ENCODE data around the gene TTC39B. TPM values are rescaled to one million over a fixed set of nuclear protein-coding genes. Genes with fewer than 3 reads are reported as not detected.

TTC39B gene
- total RNA-seq, 1 donor from 2014 or later, result 2.7 TPM

DNA sequence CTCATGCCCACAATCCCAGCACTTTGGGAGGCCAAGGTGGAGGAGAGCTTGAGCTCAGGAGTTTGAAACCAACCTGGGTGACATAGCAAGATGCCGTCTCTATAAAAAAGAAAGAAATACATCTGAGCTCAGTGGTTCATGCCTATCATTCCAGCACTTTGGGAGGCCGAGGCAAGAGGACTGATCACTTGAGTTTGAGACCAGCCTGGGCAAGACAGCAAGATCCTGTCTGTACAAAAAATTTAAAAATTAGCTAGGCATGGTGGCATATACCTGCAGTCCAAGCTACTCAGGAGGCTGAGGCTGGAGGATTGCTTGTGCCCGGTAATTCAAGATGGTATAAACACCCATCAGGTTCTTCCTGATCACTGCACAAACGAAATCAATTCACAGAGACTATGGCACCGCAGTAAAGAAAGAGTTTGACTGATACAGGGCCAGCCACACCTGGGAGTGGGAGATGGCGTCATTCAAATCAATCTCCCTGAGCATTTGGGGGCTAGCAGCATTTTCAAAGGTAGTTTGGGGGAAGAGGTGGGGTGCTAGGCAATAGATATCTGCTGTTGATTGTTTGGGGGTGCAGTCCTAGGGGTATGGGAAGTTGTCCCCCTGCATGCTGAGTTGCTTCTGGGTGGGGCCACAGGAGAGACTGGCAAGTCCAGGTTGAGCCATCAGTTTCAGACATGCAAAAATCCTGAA, 169.2 kb downstream of the TTC39B start:
- no peaks in the 10 kb centered on the region for H3K36me3 ChIP-seq
- intact Hi-C loops (cut with DNase I), result loop anchor here (10.0 kb wide), 1 partner anchor 323 kb away; no protein-coding TSS in a partner anchor
- no peak overlapping the region for H3K27ac ChIP-seq
- no peak for DNase-seq (ENCODE audit: low spot score in 2 of 2)
- peaks cover 0 to 8% of the 10 kb centered on the region in 2 donors for H3K4me1 ChIP-seq
- H3K9me3 ChIP-seq, result no peaks in the 10 kb centered on the region
- H3K4me3 ChIP-seq, result no peak overlapping the region
- no peaks in the 10 kb centered on the region for H3K27me3 ChIP-seq
- TF ChIP-seq, protein P1, sequence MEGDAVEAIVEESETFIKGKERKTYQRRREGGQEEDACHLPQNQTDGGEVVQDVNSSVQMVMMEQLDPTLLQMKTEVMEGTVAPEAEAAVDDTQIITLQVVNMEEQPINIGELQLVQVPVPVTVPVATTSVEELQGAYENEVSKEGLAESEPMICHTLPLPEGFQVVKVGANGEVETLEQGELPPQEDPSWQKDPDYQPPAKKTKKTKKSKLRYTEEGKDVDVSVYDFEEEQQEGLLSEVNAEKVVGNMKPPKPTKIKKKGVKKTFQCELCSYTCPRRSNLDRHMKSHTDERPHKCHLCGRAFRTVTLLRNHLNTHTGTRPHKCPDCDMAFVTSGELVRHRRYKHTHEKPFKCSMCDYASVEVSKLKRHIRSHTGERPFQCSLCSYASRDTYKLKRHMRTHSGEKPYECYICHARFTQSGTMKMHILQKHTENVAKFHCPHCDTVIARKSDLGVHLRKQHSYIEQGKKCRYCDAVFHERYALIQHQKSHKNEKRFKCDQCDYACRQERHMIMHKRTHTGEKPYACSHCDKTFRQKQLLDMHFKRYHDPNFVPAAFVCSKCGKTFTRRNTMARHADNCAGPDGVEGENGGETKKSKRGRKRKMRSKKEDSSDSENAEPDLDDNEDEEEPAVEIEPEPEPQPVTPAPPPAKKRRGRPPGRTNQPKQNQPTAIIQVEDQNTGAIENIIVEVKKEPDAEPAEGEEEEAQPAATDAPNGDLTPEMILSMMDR (IDR thresholded peaks at IDR 0.05), result no peak

DNA sequence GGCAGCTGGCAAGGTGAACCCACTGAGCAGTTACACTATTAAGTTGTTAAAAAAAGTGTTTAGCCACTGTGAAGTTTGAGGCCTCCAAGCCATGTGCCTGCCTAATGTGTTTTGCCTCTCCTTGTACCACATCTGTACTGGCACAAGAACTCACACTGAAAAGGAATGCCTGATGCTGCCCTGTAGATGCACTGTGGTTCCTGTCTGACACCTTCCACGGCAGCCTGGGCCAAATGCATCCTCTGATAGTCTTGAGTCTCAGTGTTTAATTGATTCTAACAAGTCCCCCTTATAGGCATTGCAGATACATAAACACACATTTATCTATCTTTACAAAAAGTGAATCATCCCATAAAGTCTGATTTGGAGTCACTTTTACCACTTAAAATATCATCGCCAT, 169.9 kb downstream of the TTC39B start:
- Histone ChIP-seq H3K36me3 (no peaks in the 10 kb centered on the region), H3K9me3 (no peaks in the 10 kb centered on the region), H3K27ac (no peak overlapping the region), H3K4me1 (peaks cover 0 to 8% of the 10 kb centered on the region in 2 donors), H3K27me3 (no peaks in the 10 kb centered on the region), H3K4me3 (no peak overlapping the region)
- no peak for DNase-seq (ENCODE audit: low spot score in 2 of 2)
- TF ChIP-seq, protein P1 (IDR thresholded peaks at IDR 0.05), result no peak
- intact Hi-C loops (cut with DNase I), result loop anchor here (10.0 kb wide), 1 partner anchor 322 kb away; no protein-coding TSS in a partner anchor

DNA sequence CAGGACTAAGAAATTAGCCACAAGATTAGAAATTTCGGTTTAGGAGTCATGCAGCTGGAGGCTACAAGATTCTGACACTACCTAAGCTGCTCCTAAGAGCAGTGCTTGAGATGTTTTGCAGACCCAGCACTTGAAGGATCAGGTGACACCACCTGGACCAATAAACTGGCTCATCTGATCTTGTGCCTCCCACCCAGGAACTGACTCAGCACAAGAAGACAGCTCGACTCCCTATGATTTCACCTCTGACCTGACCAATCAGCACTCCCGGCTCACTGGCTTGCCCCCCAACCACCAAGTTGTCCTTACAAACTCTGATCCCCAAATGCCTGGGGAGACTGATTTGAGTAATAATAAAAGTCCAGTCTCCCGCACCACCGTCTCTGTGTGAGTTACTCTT, 170.4 kb downstream of the TTC39B start:
- no peaks in the 10 kb centered on the region for H3K36me3 ChIP-seq
- TF ChIP-seq, protein P1 (IDR thresholded peaks at IDR 0.05), result no peak
- intact Hi-C loops (cut with DNase I), result loop anchor here (10.0 kb wide), 1 partner anchor 322 kb away; no protein-coding TSS in a partner anchor
- DNase-seq (ENCODE audit: low spot score in 2 of 2), result no peak
- no peaks in the 10 kb centered on the region for H3K27me3 ChIP-seq
- no peak overlapping the region for H3K27ac ChIP-seq
- H3K4me1 ChIP-seq, result peaks cover 0 to 8% of the 10 kb centered on the region in 2 donors
- no peaks in the 10 kb centered on the region for H3K9me3 ChIP-seq
- no peak overlapping the region for H3K4me3 ChIP-seq

DNA sequence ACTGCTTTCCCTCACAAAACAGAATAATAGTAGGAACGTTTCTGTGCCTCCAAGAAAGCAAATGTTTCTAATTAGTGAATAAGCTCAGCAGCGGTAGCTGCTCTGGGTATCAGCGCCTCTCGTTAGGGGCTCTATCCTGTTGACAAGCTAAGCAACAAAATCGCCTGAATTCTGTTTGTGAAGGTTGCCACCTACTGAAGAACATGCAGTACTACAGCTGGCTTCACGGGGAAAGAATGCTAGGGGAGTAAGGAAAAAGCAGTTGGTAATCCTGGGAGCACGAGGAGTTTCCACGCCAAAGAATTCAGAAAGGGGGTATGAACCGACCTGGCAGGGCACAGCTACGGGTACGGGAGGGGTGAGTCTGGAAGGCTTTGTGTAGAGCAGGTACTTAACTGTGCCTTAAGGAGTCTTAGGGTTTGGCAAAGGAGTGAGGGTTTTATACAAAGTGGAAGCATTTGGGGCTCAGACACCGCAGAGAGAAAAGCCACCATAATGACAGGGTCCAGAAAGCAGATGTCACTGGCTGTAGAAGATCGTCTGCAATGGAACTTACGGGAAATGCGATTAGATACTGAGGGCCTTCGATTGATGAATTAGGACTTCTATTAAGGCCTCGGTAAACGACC, 171.7 kb downstream of the TTC39B start:
- Histone ChIP-seq H3K4me1 (peaks cover 0 to 8% of the 10 kb centered on the region in 2 donors), H3K27me3 (no peaks in the 10 kb centered on the region), H3K4me3 (peak overlapping the region; percentile 24 to 42), H3K27ac (no peak overlapping the region), H3K36me3 (no peaks in the 10 kb centered on the region), H3K9me3 (no peaks in the 10 kb centered on the region)
- DNase-seq (ENCODE audit: low spot score in 2 of 2), result peak in 1 of 2 donors; percentile 81
- intact Hi-C loops (cut with DNase I), result loop anchor here (10.0 kb wide), 1 partner anchor 320 kb away; no protein-coding TSS in a partner anchor
- TF ChIP-seq, protein P1 (IDR thresholded peaks at IDR 0.05), result peak; percentile 78 to 96 (median 93)

DNA sequence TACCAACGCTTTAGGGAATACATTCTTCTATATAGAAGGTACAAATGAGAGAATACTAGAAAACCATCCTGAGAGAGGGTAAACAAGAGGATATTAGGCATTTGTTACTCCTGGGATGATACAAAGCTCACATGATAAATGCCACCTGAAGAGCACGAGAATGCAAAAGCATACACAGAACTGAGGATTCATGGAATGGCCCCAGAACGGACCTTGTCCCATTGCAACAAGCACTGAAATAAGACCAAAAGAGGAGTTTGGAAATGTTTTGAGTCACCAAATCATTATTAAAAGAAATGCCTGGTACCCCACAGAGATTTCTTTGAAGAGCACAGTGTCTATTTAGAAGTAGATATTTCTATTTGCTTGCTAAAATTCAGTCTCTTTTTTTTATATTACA, 173.5 kb downstream of the TTC39B start:
- Histone ChIP-seq H3K4me1 (peaks cover 0 to 8% of the 10 kb centered on the region in 2 donors), H3K9me3 (no peaks in the 10 kb centered on the region), H3K4me3 (no peak overlapping the region), H3K36me3 (no peaks in the 10 kb centered on the region), H3K27me3 (no peaks in the 10 kb centered on the region), H3K27ac (no peak overlapping the region)
- TF ChIP-seq, protein P1 (IDR thresholded peaks at IDR 0.05), result no peak
- no peak for DNase-seq (ENCODE audit: low spot score in 2 of 2)
- intact Hi-C loops (cut with DNase I), result loop anchor here (2.0 to 10.0 kb wide), 2 partner anchors 29 to 319 kb away; no protein-coding TSS in a partner anchor
